ENCODE results near the gene ERC2.

ERC2 gene

DNA sequence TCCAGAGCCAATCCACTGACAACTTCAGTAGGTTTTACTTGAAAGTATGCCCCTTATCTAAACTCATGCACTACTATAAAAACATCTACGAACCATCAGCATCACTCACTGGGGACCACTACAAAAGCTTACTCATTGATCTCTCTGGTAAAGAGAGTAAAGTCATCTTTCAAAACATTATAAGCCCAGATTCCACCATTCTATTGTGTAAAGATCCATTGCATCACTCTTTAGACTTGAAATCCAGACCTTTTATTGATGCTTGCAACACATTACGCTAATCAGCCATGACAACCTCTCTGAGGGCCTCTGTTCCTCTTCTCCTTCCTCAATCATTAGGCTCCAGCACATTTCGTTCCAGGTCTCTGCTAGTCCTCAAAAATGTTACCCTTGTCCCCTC lies 732.3 kb downstream of the ERC2 start:
- Histone ChIP-seq H3K4me1 (ENCODE audit: insufficient read depth, low read length) (peaks cover 8% of the 10 kb centered on the region), H3K36me3 (ENCODE audit: insufficient read depth, low read length) (no peaks in the 10 kb centered on the region), H3K27me3 (ENCODE audit: insufficient read depth, low read length) (no peaks in the 10 kb centered on the region), H3K4me3 (ENCODE audit: low read length) (no peak overlapping the region), H2AFZ (ENCODE audit: low read depth, low read length) (no peak overlapping the region), H3K9me3 (ENCODE audit: low read length) (no peaks in the 10 kb centered on the region)

DNA sequence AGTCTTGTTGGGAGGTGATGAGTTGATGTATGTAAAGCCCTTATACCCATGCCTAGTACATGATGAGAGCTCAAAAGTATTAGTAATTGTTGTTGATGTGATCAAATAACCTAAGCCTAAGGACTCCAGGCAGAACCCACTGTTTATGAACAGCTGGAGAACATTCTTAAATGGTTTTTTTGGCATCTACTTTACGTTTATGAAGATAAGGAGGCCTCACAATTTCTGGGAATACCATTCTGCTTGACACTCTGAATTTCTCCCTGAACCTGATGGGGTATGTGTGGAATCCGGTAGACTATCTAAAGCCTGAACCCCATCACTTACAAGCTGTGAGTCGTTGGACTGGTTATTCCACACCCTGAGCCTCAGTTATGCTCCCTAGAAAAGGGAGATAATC lies 736.5 kb downstream of the ERC2 start:
- Histone ChIP-seq H3K4me3 (ENCODE audit: low read length) (no peak overlapping the region), H2AFZ (ENCODE audit: low read depth, low read length) (no peak overlapping the region)

DNA sequence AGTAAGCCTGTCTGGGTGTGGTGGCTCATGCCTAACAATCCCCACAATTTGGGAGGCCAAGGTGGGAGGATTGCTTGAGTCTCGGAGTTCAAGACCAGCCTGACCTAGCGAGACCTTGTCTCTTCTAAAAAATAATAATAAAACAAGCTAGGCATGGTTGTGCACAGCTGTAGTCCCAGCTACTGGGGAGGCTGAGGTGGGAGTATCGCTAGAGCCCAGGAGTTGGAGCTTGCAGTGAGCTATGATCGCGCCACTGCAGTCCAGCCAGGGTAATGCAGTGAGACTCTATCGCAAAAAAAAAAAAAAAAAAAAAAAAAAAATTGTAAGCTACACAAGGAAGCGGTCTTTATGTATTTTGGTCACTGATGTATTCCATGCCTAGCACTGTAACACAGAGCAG lies 738.7 kb downstream of the ERC2 start:
- Histone ChIP-seq H3K9me3 (ENCODE audit: low read length) (no peaks in the 10 kb centered on the region), H3K4me1 (ENCODE audit: insufficient read depth, low read length) (no peaks in the 10 kb centered on the region), H3K4me3 (ENCODE audit: low read length) (no peak overlapping the region), H3K27me3 (ENCODE audit: insufficient read depth, low read length) (no peaks in the 10 kb centered on the region), H3K36me3 (ENCODE audit: insufficient read depth, low read length) (no peaks in the 10 kb centered on the region), H2AFZ (ENCODE audit: low read depth, low read length) (no peak overlapping the region)

More for the DNA sequence above, 736.5 kb downstream of the ERC2 start:
- H3K36me3 ChIP-seq (ENCODE audit: insufficient read depth, low read length), result no peaks in the 10 kb centered on the region
- no peaks in the 10 kb centered on the region for H3K27me3 ChIP-seq (ENCODE audit: insufficient read depth, low read length)
- no peaks in the 10 kb centered on the region for H3K9me3 ChIP-seq (ENCODE audit: low read length)
- H3K4me1 ChIP-seq (ENCODE audit: insufficient read depth, low read length), result no peaks in the 10 kb centered on the region

DNA sequence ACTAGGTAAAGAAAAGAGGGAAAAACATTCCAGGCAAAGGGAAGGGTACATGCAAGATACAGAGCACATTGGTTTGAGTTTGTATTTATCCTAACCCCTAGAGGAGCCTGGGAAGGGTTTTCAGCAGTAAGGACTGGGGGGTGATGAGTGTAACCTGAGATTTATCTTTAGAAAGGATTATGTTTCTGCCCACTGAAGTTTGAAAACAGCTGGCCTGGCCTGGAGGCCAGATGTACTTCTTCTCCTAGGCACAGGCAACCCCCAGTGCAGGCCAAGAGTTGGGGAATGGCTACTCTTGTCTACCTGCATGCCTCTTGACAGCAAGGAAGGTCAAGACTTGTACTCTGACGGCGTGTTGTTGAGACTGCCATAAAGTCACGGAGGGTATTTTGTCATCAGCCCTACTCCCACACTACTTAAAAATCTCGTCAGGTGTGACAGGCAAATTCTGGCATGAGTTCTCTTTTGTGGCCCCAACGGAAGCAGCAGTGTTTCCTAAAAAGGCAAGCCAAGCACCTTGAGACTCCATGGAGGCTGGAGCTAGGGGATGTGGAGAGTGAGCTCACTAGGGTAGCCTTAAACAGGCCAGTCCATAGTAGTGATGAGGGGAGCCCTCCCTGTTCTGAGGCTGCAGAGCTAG lies 739.7 kb downstream of the ERC2 start:
- no peaks in the 10 kb centered on the region for H3K36me3 ChIP-seq (ENCODE audit: insufficient read depth, low read length)
- no peak overlapping the region for H3K4me3 ChIP-seq (ENCODE audit: low read length)
- H3K4me1 ChIP-seq (ENCODE audit: insufficient read depth, low read length), result peaks cover 8% of the 10 kb centered on the region
- no peaks in the 10 kb centered on the region for H3K9me3 ChIP-seq (ENCODE audit: low read length)
- H2AFZ ChIP-seq (ENCODE audit: low read depth, low read length), result no peak overlapping the region
- no peaks in the 10 kb centered on the region for H3K27me3 ChIP-seq (ENCODE audit: insufficient read depth, low read length)

DNA sequence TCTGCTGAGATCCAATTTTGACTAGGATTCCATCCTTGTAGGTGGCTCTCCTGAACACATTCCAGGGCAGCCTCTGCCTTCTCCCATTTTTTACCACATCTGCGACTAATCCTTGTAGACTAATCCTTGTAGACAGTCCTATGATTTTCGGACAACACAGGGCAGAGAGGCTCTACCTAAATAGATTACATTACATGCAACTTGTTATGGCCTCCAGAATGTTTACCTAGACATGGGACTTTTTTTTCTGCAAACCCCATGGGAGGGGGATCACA lies 741.8 kb downstream of the ERC2 start:
- no peaks in the 10 kb centered on the region for H3K27me3 ChIP-seq (ENCODE audit: insufficient read depth, low read length)
- H3K4me1 ChIP-seq (ENCODE audit: insufficient read depth, low read length), result peaks cover 8% of the 10 kb centered on the region
- H3K9me3 ChIP-seq (ENCODE audit: low read length), result no peaks in the 10 kb centered on the region
- H3K36me3 ChIP-seq (ENCODE audit: insufficient read depth, low read length), result no peaks in the 10 kb centered on the region
- H3K4me3 ChIP-seq (ENCODE audit: low read length), result no peak overlapping the region
- H2AFZ ChIP-seq (ENCODE audit: low read depth, low read length), result no peak overlapping the region

DNA sequence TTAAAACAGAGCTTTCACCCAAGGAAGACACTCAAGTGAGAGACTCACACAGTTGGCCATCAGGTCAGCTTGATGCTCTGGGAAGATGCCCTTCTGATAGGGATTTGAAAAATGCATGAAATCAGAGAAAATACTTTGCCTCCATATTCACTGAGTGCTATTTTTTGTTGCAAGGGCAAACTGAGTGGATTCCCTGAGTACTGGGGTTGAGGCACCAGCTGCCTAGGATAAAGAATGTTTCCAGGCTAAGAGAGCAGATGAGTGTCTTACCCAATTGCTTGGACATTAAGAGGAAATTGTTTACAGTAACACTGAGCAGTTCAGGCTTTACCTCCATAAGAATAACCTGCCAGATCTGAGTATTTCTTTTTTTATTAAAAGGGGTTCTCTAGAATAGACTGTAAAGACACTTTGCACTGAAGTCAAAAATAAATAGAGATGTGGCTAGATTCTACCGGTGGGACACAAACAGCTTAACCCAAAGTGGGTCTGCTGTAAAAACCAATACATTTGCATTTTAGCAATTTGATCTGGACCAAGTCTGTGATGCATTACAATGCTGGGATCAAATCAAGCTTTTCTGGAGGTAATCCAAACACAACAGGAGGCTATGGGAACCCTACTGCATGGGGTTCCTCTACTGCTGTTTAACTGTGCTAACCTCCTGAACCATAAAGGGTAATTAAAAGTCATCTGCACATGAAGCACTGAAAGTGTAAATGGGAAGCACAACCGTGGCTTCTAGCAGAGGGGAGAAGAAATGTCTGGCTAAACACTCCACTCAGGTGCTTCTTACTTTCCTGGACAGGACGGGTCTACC lies 742.4 kb downstream of the ERC2 start:
- H2AFZ ChIP-seq (ENCODE audit: low read depth, low read length), result no peak overlapping the region
- H3K27me3 ChIP-seq (ENCODE audit: insufficient read depth, low read length), result no peaks in the 10 kb centered on the region

DNA sequence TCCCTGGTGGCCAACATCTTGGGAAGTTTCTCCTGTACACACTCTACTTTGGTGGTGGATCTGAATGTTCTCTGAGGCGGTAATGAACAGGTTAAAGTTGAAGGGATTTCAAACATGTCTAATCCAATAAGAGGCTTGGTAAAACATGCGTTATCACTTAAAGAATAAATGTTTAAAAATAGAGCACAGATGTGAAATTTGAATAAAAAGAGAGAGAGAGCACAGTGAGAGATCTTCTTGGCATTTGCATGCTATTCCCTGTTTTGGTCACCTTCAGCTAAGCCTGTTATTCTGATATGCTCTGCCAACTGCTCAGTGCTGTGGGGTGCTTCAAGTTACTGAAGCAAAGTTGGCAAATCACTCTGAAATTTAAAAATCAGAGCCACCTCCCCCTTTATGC lies 743.4 kb downstream of the ERC2 start:
- no peak overlapping the region for H2AFZ ChIP-seq (ENCODE audit: low read depth, low read length)
- no peaks in the 10 kb centered on the region for H3K36me3 ChIP-seq (ENCODE audit: insufficient read depth, low read length)
- peaks cover 8% of the 10 kb centered on the region for H3K4me1 ChIP-seq (ENCODE audit: insufficient read depth, low read length)
- no peaks in the 10 kb centered on the region for H3K9me3 ChIP-seq (ENCODE audit: low read length)
- no peaks in the 10 kb centered on the region for H3K27me3 ChIP-seq (ENCODE audit: insufficient read depth, low read length)
- no peak overlapping the region for H3K4me3 ChIP-seq (ENCODE audit: low read length)

More for the DNA sequence above, 742.4 kb downstream of the ERC2 start:
- no peaks in the 10 kb centered on the region for H3K36me3 ChIP-seq (ENCODE audit: insufficient read depth, low read length)
- no peak overlapping the region for H3K4me3 ChIP-seq (ENCODE audit: low read length)
- no peaks in the 10 kb centered on the region for H3K9me3 ChIP-seq (ENCODE audit: low read length)
- H3K4me1 ChIP-seq (ENCODE audit: insufficient read depth, low read length), result peaks cover 8% of the 10 kb centered on the region

DNA sequence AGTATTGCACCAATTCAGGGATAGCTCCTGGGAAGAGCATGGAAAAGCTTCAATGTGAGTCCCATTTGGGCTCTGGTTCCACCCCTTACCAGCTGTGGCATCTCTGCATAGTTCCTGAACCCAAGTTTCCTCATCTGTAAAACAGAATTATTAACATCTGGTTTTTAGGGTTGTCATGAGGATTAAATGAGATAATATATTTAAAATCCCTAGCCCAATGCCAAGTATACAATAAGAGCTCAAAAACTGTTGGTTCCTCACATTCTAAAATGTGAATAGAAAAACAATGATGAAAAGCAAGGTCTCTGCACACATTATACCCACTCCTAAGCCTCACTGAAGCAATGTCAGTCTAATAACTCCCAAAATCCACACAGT lies 743.9 kb downstream of the ERC2 start:
- Histone ChIP-seq H3K9me3 (ENCODE audit: low read length) (no peaks in the 10 kb centered on the region), H3K36me3 (ENCODE audit: insufficient read depth, low read length) (no peaks in the 10 kb centered on the region), H3K27me3 (ENCODE audit: insufficient read depth, low read length) (no peaks in the 10 kb centered on the region), H3K4me3 (ENCODE audit: low read length) (no peak overlapping the region), H2AFZ (ENCODE audit: low read depth, low read length) (no peak overlapping the region), H3K4me1 (ENCODE audit: insufficient read depth, low read length) (peaks cover 8% of the 10 kb centered on the region)

DNA sequence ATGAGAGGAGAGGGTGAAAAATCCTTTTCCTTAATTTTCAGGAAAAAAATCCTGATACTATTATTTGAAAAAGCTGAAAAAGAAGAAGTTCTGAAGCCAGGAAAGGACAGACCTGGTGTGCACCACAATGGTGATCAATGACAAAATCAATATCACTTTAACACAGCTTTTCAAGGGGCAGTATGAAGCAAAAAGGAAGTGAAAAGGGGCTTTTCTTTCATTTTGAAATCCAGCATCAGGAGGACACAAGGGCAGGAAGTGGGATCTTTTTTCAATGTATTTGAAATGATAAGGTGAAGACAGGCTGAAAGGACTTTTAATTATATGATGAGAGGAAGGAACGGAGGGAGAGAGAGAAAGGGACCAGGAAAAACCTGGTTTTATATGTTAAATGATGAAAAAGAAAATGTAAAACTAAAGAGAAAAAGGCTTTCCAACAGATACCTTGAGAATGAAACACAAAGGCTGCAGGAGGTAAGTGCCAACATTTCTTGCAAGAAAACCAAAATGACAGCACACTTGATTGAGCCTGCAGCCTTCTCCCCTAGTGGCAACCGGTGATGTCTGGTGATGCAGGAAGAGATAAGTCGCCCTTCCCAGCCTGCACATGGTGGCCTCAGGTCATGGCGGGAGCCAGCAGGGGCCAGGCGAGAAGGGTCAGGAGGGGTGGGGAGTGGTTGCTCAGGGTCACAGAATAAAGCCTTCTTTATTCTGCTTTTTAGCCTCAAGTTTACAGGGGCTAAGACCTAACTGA lies 744.4 kb downstream of the ERC2 start:
- Histone ChIP-seq H3K4me1 (ENCODE audit: insufficient read depth, low read length) (peaks cover 9% of the 10 kb centered on the region), H3K36me3 (ENCODE audit: insufficient read depth, low read length) (no peaks in the 10 kb centered on the region), H3K9me3 (ENCODE audit: low read length) (no peaks in the 10 kb centered on the region), H3K4me3 (ENCODE audit: low read length) (no peak overlapping the region), H2AFZ (ENCODE audit: low read depth, low read length) (no peak overlapping the region), H3K27me3 (ENCODE audit: insufficient read depth, low read length) (no peaks in the 10 kb centered on the region)

GRCh38 chr3:55721716-55722484 lies 746.4 kb downstream of the ERC2 start:
- Histone ChIP-seq H3K4me1 (ENCODE audit: insufficient read depth, low read length) (peaks cover 15% of the 10 kb centered on the region), H2AFZ (ENCODE audit: low read depth, low read length) (no peak overlapping the region)

DNA sequence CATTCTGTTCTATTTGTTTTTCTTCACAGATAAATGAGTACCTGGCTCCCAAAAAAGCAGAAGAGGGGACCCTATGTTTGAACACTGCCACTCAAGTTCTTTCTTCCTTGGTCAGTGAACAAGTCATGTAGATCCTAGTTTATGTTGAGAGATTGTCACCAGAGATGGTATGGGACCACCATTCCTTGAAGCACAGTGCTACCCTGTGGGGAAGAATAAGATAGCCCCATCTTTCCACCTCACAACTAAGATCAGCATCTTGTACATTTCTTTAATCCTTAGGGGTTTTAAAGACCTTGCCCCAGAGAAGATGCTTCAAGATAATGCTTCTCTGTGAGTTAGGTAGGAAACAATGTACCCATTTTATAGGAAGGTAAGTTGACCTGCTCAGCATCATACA lies 747.7 kb downstream of the ERC2 start:
- Histone ChIP-seq H3K36me3 (ENCODE audit: insufficient read depth, low read length) (no peaks in the 10 kb centered on the region), H3K27me3 (ENCODE audit: insufficient read depth, low read length) (no peaks in the 10 kb centered on the region)

More at GRCh38 chr3:55721716-55722484, 746.4 kb downstream of the ERC2 start:
- Histone ChIP-seq H3K9me3 (ENCODE audit: low read length) (no peaks in the 10 kb centered on the region), H3K36me3 (ENCODE audit: insufficient read depth, low read length) (no peaks in the 10 kb centered on the region), H3K27me3 (ENCODE audit: insufficient read depth, low read length) (no peaks in the 10 kb centered on the region), H3K4me3 (ENCODE audit: low read length) (no peak overlapping the region)

GRCh38 chr3:55719508-55719907 lies 748.8 kb downstream of the ERC2 start:
- Histone ChIP-seq H3K4me1 (ENCODE audit: insufficient read depth, low read length) (peaks cover 15% of the 10 kb centered on the region), H2AFZ (ENCODE audit: low read depth, low read length) (no peak overlapping the region), H3K27me3 (ENCODE audit: insufficient read depth, low read length) (no peaks in the 10 kb centered on the region), H3K36me3 (ENCODE audit: insufficient read depth, low read length) (no peaks in the 10 kb centered on the region), H3K9me3 (ENCODE audit: low read length) (no peaks in the 10 kb centered on the region), H3K4me3 (ENCODE audit: low read length) (no peak overlapping the region)

More for the DNA sequence above, 747.7 kb downstream of the ERC2 start:
- Histone ChIP-seq H3K4me1 (ENCODE audit: insufficient read depth, low read length) (peaks cover 15% of the 10 kb centered on the region), H3K4me3 (ENCODE audit: low read length) (no peak overlapping the region), H3K9me3 (ENCODE audit: low read length) (no peaks in the 10 kb centered on the region), H2AFZ (ENCODE audit: low read depth, low read length) (no peak overlapping the region)

GRCh38 chr3:55719006-55719405 lies 749.3 kb downstream of the ERC2 start:
- Histone ChIP-seq H3K9me3 (ENCODE audit: low read length) (no peaks in the 10 kb centered on the region), H3K4me1 (ENCODE audit: insufficient read depth, low read length) (peaks cover 12% of the 10 kb centered on the region), H3K4me3 (ENCODE audit: low read length) (no peak overlapping the region), H3K36me3 (ENCODE audit: insufficient read depth, low read length) (no peaks in the 10 kb centered on the region), H3K27me3 (ENCODE audit: insufficient read depth, low read length) (no peaks in the 10 kb centered on the region), H2AFZ (ENCODE audit: low read depth, low read length) (no peak overlapping the region)
